CD4-positive, alpha-beta T cell (primary cell): ENCODE data around the gene GPR137. TPM values are rescaled to one million over a fixed set of nuclear protein-coding genes. Genes with fewer than 3 reads are reported as not detected.
A peak's percentile ranks its signal among the peaks of the same experiment; 100 is the strongest.

Source experiments
- ATAC-seq: fragments of 200-7000 bp; cut with Tn5 transposase; one replicate; pipeline ENCODE4 v1.10.0; 2022; ENCODE audit warnings: mild to moderate bottlenecking; ENCODE audit not compliant: poor library complexity
- CTCF ChIA-PET: fragments of 350-600 bp; sonication (Branson Sonifier 250); formaldehyde crosslinking; loops from one replicate; lab custom pipeline; 2021; ENCODE audit warnings: antibody characterized with exemption, inconsistent platforms; lab: Charles Lee
- POLR2A ChIA-PET: fragments of 350-600 bp; sonication (Branson Sonifier 250); formaldehyde crosslinking; loops from one replicate; lab custom pipeline; 2021; ENCODE audit warnings: antibody characterized with exemption, inconsistent platforms; lab: Charles Lee
- DNase-seq, 14 experiments: peaks; one replicate each; pipeline ENCODE4 v3.0.0-alpha.2; 2013 to 2020; ENCODE audit warnings: mixed read lengths in 2 of 14
- H3K27ac ChIP-seq, 2 donors: one replicate each; pipeline versions ENCODE4 v1.5.1 to v1.7.0; 2013; ENCODE audit warnings: low read length in 2 of 2, low read depth in 1 of 2, mild to moderate bottlenecking in 1 of 2
- H3K27me3 ChIP-seq, 2 experiments: 1 replicate in 1 of 2; 2 replicates in 1 of 2; pipeline versions ENCODE4 v1.6.1 to v1.7.0; 2013; ENCODE audit warnings: low read length in 2 of 2, control low read depth in 1 of 2, mild to moderate bottlenecking in 1 of 2, moderate library complexity in 1 of 2; ENCODE audit not compliant: insufficient read depth in 2 of 2, control insufficient read depth in 1 of 2
- H3K36me3 ChIP-seq: one replicate; pipeline ENCODE4 v1.6.1; 2013; ENCODE audit warnings: low read length, control low read depth; ENCODE audit not compliant: insufficient read depth
- H3K4me1 ChIP-seq: one replicate; pipeline ENCODE4 v1.6.1; 2013; ENCODE audit warnings: low read length, control low read depth; ENCODE audit not compliant: insufficient read depth
- H3K4me3 ChIP-seq: one replicate; pipeline ENCODE4 v1.5.1; 2013; ENCODE audit warnings: mild to moderate bottlenecking, low read length, moderate library complexity
- H3K9me3 ChIP-seq, 2 experiments: 1 replicate in 1 of 2; 2 replicates in 1 of 2; pipeline versions ENCODE4 v1.6.1 to v1.7.0; 2013; ENCODE audit warnings: low read length in 2 of 2, mild to moderate bottlenecking in 2 of 2, control low read depth in 1 of 2, moderate library complexity in 1 of 2; ENCODE audit not compliant: control insufficient read depth in 1 of 2, insufficient read depth in 1 of 2
- H3K27ac Mint-ChIP-seq: one replicate; pipeline ENCODE4 v1.8.0; 2020; ENCODE audit warnings: mixed read lengths
- H3K27me3 Mint-ChIP-seq: one replicate; pipeline ENCODE4 v1.8.0; 2021; ENCODE audit warnings: mixed read lengths
- H3K36me3 Mint-ChIP-seq: one replicate; pipeline ENCODE4 v1.8.0; 2021; ENCODE audit warnings: low read depth, mixed read lengths
- H3K4me1 Mint-ChIP-seq: one replicate; pipeline ENCODE4 v1.8.0; 2021; ENCODE audit warnings: low read depth, mixed read lengths
- H3K4me3 Mint-ChIP-seq: one replicate; pipeline ENCODE4 v1.8.0; 2020; ENCODE audit warnings: mild to moderate bottlenecking, mixed read lengths
- H3K9me3 Mint-ChIP-seq: one replicate; pipeline ENCODE4 v1.8.0; 2020; ENCODE audit warnings: mixed read lengths
- CTCF ChIP-seq: fragments of 200-600 bp; IDR thresholded peaks from one replicate; pipeline ENCODE4 v1.8.0; 2022; ENCODE audit warnings: antibody characterized with exemption, mild to moderate bottlenecking
- intact Hi-C, 2 experiments: fragments of 100-400 bp; cut with DNase I in 1 of 2; cut with micrococcal nuclease in 1 of 2; formaldehyde crosslinking; loops; one replicate each; pipeline versions ENCODE4 v1.15.1 to v1.9.0; 2023 to 2025; cut with DNase I, micrococcal nuclease
- total RNA-seq, 174 experiments: library from RNA in 2 of 174; stranded (reverse) in 2 of 174; gene quantifications; one replicate each; pipeline ENCODE4 v1.2.3 and lab custom pipeline; 2021 to 2026

GPR137 gene
- total RNA-seq, 2 experiments from 2014 or later: 13.8 to 16.6 TPM

DNA sequence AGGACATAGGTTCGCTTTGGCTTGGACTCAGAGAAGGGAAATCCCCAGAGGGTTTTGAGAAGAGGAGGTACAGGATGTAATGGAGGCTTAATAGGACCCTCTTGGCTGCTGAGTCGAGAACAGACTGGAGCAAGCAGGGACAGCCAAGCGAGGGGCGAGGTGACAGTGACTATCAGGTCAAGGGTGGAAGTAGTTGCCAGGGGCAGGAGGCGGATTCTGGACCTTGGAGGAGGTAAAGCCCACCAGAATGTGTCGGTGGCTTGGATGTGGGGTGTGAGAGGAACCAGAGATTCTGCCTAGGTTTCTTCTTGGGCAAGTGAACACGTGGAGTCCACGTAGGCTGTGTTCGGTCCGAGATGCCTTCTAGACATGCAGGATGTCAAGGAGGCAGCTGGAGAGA is 27.3 kb downstream of the GPR137 start:
- H3K4me3 ChIP-seq: no peak overlapping the region
- TF ChIP-seq CTCF: no peak
- no peaks in the 10 kb centered on the region for H3K9me3 ChIP-seq
- H3K4me3 Mint-ChIP-seq: peak overlapping the region; percentile 58
- peaks cover 37% of the 10 kb centered on the region for H3K36me3 Mint-ChIP-seq
- DNase-seq (no peak), ATAC-seq (no peak)
- peaks cover 23% of the 10 kb centered on the region for H3K4me1 ChIP-seq
- no peak overlapping the region for H3K27ac ChIP-seq
- ChIA-PET POLR2A (interaction anchor here (0.7 kb wide), 1 partner anchor 25 kb away, joined by 3 read pairs; no protein-coding TSS in a partner anchor), CTCF (no interaction called here)
- peaks cover 28% of the 10 kb centered on the region for H3K36me3 ChIP-seq
- no peaks in the 10 kb centered on the region for H3K27me3 Mint-ChIP-seq
- intact Hi-C loops: no loop called here
- peaks cover 29% of the 10 kb centered on the region for H3K4me1 Mint-ChIP-seq
- no peaks in the 10 kb centered on the region for H3K27me3 ChIP-seq
- H3K9me3 Mint-ChIP-seq: no peaks in the 10 kb centered on the region
- peak overlapping the region; percentile 53 for H3K27ac Mint-ChIP-seq

DNA sequence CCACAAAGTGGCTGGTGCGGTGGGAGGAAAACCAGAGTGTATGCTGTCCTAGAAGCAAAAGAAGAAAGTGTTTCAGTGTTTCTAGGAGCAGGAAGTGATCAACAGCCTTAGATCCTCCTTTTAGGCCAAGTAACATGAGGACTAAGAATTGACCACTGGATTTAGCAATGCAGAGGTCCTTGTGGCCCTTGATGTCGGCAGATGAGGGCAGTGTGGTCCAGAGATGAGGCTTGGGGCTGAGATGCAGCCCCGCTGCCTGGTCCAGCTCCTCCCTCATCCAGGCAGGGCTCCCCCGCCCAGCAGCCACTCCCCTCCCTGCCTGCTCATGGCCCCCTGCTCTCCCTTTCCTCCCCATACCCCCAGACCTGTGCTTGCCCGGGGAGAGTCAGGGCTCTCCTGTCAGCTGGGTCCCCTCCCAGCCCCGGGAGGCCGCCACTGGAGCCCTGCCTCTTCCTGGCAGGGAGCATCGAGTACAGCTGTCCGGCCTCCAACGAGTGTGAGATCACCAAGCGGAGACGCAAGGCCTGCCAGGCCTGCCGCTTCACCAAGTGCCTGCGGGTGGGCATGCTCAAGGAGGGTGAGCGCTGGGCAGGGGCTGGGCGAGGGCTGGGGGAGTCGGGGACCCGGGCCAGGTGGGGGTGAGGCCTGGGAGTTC is 28.0 kb downstream of the GPR137 start:
- DNase-seq: peak in 1 of 14 experiments; percentile 34
- no peak for ATAC-seq
- peaks cover 28% of the 10 kb centered on the region for H3K36me3 ChIP-seq
- no peaks in the 10 kb centered on the region for H3K9me3 ChIP-seq
- H3K36me3 Mint-ChIP-seq: peaks cover 44% of the 10 kb centered on the region
- H3K27ac Mint-ChIP-seq: peak overlapping the region; percentile 53
- H3K27me3 Mint-ChIP-seq: no peaks in the 10 kb centered on the region
- no peak overlapping the region for H3K4me3 Mint-ChIP-seq
- H3K4me1 Mint-ChIP-seq: peaks cover 33% of the 10 kb centered on the region
- TF ChIP-seq CTCF: no peak
- peaks cover 29% of the 10 kb centered on the region for H3K4me1 ChIP-seq
- no peak overlapping the region for H3K27ac ChIP-seq
- POLR2A ChIA-PET: interaction anchor here (0.7 kb wide), 1 partner anchor 24 kb away, joined by 3 read pairs; no protein-coding TSS in a partner anchor
- intact Hi-C loops: no loop called here
- H3K9me3 Mint-ChIP-seq: no peaks in the 10 kb centered on the region
- CTCF ChIA-PET: no interaction called here
- no peak overlapping the region for H3K4me3 ChIP-seq
- H3K27me3 ChIP-seq: no peaks in the 10 kb centered on the region

- Mint-ChIP-seq H3K4me1 (peaks cover 38% of the 10 kb centered on the region), H3K36me3 (peaks cover 48% of the 10 kb centered on the region), H3K27me3 (no peaks in the 10 kb centered on the region), H3K4me3 (peak overlapping the region; percentile 38), H3K9me3 (no peaks in the 10 kb centered on the region), H3K27ac (no peak overlapping the region)
- no peak overlapping the region for H3K27ac ChIP-seq
- intact Hi-C loops: no loop called here
- no peak for ATAC-seq
- peaks cover 28% of the 10 kb centered on the region for H3K36me3 ChIP-seq
- no peaks in the 10 kb centered on the region for H3K9me3 ChIP-seq
- H3K4me1 ChIP-seq: peaks cover 36% of the 10 kb centered on the region
- H3K4me3 ChIP-seq: no peak overlapping the region
- no peak for DNase-seq
- no peak for TF ChIP-seq CTCF
- no peaks in the 10 kb centered on the region for H3K27me3 ChIP-seq
- ChIA-PET POLR2A (no interaction called here), CTCF (no interaction called here)
These were observed 28.6 kb downstream of the GPR137 start for GRCh38 chr11:64314146-64314804.
